Measurements from ENCODE around the gene FBN3. TPM values are rescaled to one million over a fixed set of nuclear protein-coding genes. Genes with fewer than 3 reads are reported as not detected.
"Not testable (repeated sequence)": the region's sequence is repeated elsewhere in the genome, so short reads cannot be mapped to it uniquely, and the experiment has no call there.

The FBN3 gene
- total RNA-seq (2014; rRNA removed; shearing (Covaris generic)), result 0.02 TPM in 1 of 2 replicates, not detected in the other

GRCh38 chr19:8149261-8150094 is at the start of gene FBN3:
FBN3 (minus strand) TSS chr19:8149592; CDS start chr19:8147480, 2,112 bp downstream.
- Histone ChIP-seq H3K4me3 (no peak within 1 kb of the TSS), H3K27ac (no peak within 1 kb of the TSS), H3K9me3 (replicated peaks) (no peaks in the 10 kb centered on the region), H3K36me3 (no peaks in the 10 kb centered on the region), H3K4me1 (peaks cover 3% of the 10 kb centered on the region), H3K27me3 (peaks cover 25% of the 10 kb centered on the region)
- DNase-seq, result no peak

DNA sequence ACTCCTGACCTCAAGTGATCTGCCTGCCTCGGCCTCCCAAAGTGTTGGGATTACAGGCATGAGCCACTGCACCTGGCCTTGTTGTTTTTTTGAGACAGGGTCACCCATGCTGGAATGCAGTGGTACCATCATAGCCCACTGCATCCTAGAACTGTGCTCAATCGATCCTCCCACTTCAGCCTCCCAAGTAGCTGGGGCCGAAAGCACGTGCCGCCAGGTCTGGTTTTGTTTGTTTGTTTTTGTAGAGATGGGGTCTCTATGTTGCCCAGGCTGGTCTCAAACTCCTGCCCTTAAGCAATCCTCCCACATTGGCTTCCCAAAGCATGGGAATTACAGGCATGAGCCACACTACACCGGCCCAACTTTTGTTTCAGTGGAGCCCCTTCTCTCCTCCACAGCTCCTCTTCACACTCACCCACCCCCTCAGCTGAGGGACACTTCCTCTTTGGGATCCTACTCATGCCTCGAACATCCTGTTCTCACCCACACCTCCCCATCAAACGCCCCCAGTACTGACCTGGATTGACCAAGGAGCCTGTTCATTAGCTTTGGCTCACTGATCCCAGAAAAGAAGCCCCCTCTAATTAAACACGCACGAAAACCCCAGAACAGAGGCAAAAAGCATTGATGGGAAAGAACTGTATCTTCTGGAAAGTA is 47.0 kb upstream of the FBN3 start:
- Histone ChIP-seq H3K36me3 (no peaks in the 10 kb centered on the region), H3K27me3 (no peaks in the 10 kb centered on the region), H3K4me1 (no peaks in the 10 kb centered on the region), H3K9me3 (replicated peaks) (no peaks in the 10 kb centered on the region), H3K27ac (no peak overlapping the region), H3K4me3 (no peak overlapping the region)
- no peak for DNase-seq

- no peaks in the 10 kb centered on the region for H3K4me1 ChIP-seq
- H3K9me3 ChIP-seq (replicated peaks), result no peaks in the 10 kb centered on the region
- no peaks in the 10 kb centered on the region for H3K36me3 ChIP-seq
- H3K4me3 ChIP-seq, result no peak overlapping the region
- H3K27me3 ChIP-seq, result no peaks in the 10 kb centered on the region
- DNase-seq, result no peak
- no peak overlapping the region for H3K27ac ChIP-seq
Measured at GRCh38 chr19:8194528-8195267, 45.3 kb upstream of the FBN3 start.

GRCh38 chr19:8192221-8192820 is 42.9 kb upstream of the FBN3 start:
- no peaks in the 10 kb centered on the region for H3K4me1 ChIP-seq
- no peaks in the 10 kb centered on the region for H3K27me3 ChIP-seq
- no peak overlapping the region for H3K4me3 ChIP-seq
- H3K9me3 ChIP-seq (replicated peaks), result no peaks in the 10 kb centered on the region
- no peak for DNase-seq
- H3K27ac ChIP-seq, result no peak overlapping the region
- no peaks in the 10 kb centered on the region for H3K36me3 ChIP-seq

DNA sequence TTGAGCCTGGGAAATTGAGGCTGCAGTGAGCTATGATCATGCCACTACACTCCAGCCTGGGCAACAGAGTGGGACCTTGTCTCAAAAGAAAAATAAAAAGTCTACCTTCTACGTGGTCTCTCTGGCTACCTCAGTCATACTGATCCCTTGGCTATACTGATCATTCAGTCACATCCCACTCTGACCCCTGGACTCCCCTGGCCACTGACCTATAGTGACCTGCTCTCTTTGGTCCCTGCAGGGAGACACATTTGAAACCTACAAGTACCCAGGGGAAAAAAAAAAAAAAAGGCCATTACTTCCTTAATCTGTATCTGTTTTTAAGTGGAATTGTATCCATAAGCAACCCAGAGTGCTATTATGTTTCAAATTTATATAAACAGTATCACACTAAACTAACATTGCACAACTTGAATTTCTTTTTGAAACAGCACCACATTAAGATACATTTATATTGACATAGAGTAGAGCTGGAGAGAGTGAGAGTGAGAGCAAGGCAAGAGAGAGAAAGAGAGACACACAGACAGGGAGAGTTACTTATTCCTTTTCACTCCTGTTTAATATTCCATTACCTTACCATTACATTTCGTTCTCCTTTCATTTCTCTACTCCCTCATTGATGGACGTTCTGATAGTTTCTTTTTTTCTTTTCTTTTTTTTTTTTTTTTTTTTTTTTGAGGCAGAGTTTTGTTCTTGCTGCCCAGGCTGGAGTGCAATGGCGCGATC is 36.1 kb upstream of the FBN3 start:
- no peaks in the 10 kb centered on the region for H3K9me3 ChIP-seq (replicated peaks)
- H3K36me3 ChIP-seq, result no peaks in the 10 kb centered on the region
- no peaks in the 10 kb centered on the region for H3K27me3 ChIP-seq
- no peak for DNase-seq
- H3K4me1 ChIP-seq, result no peaks in the 10 kb centered on the region
- no peak overlapping the region for H3K27ac ChIP-seq
- H3K4me3 ChIP-seq, result no peak overlapping the region

- no peaks in the 10 kb centered on the region for H3K4me1 ChIP-seq
- no peak for DNase-seq
- no peak overlapping the region for H3K27ac ChIP-seq
- no peaks in the 10 kb centered on the region for H3K36me3 ChIP-seq
- no peaks in the 10 kb centered on the region for H3K27me3 ChIP-seq
- no peak overlapping the region for H3K4me3 ChIP-seq
- H3K9me3 ChIP-seq (replicated peaks), result no peaks in the 10 kb centered on the region
Measured at GRCh38 chr19:8184274-8184673, 34.9 kb upstream of the FBN3 start.

GRCh38 chr19:8180018-8180417 is 30.6 kb upstream of the FBN3 start:
- no peak for DNase-seq
- no peaks in the 10 kb centered on the region for H3K4me1 ChIP-seq

DNA sequence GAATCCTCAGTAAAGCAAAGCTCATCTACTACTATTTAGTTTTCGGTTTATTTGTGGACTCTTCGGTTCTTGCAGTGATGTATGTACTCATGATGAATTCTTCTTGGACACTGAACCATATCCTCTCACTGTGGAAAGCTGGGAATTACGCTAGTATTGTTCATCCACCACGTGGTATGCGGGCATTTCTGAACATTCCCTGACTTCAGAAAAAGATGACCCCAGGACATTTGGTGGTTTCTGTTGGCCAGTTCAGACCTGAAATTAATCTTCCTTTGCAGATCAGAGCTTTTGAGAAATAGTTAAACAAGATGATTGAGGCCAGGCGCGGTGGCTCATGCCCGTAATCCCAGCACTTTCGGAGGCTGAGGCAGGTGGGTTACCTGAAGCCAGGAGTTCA is 25.3 kb upstream of the FBN3 start:
- no peak overlapping the region for H3K27ac ChIP-seq
- H3K4me3 ChIP-seq, result no peak overlapping the region
- DNase-seq, result no peak
- H3K9me3 ChIP-seq (replicated peaks), result no peaks in the 10 kb centered on the region
- H3K36me3 ChIP-seq, result no peaks in the 10 kb centered on the region
- H3K4me1 ChIP-seq, result no peaks in the 10 kb centered on the region
- no peaks in the 10 kb centered on the region for H3K27me3 ChIP-seq

More at GRCh38 chr19:8180018-8180417, 30.6 kb upstream of the FBN3 start:
- Histone ChIP-seq H3K27ac (no peak overlapping the region), H3K9me3 (replicated peaks) (no peaks in the 10 kb centered on the region), H3K27me3 (no peaks in the 10 kb centered on the region), H3K4me3 (no peak overlapping the region), H3K36me3 (no peaks in the 10 kb centered on the region)

DNA sequence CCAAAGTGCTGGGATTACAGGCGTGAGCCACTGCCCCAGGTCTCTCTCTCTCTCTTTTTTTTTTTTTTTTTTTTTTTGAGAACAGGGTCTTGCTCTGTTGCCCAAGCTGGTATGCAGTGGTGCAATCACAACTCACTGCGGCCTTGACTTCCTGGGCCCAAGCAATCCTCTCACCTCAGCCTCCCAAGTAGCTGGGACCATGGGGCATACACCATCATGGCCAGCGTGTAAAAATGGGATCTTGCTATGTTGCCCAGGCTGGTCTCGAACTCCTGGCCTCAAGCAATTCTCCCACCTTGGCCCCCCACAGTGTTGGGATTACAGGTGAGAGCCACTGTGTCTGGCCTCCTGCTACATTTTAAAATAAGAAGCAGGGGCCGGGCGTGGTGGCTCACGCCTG is 19.1 kb upstream of the FBN3 start:
- H3K36me3 ChIP-seq, result no peaks in the 10 kb centered on the region
- H3K27me3 ChIP-seq, result no peaks in the 10 kb centered on the region
- no peak overlapping the region for H3K27ac ChIP-seq
- H3K9me3 ChIP-seq (replicated peaks), result no peaks in the 10 kb centered on the region
- H3K4me3 ChIP-seq, result no peak overlapping the region
- H3K4me1 ChIP-seq, result no peaks in the 10 kb centered on the region
- no peak for DNase-seq

GRCh38 chr19:8167985-8168384 is 18.6 kb upstream of the FBN3 start:
- H3K4me1 ChIP-seq, result no peaks in the 10 kb centered on the region
- no peak for DNase-seq
- no peaks in the 10 kb centered on the region for H3K27me3 ChIP-seq
- H3K36me3 ChIP-seq, result no peaks in the 10 kb centered on the region
- H3K9me3 ChIP-seq (replicated peaks), result no peaks in the 10 kb centered on the region
- no peak overlapping the region for H3K4me3 ChIP-seq
- no peak overlapping the region for H3K27ac ChIP-seq

GRCh38 chr19:8163759-8164158 is 14.4 kb upstream of the FBN3 start:
- H3K27me3 ChIP-seq, result no peaks in the 10 kb centered on the region
- no peak for DNase-seq
- 0 out of 2 replicates have a peak, but pooled peaks cover 3% of the 10 kb centered on the region for H3K4me1 ChIP-seq

DNA sequence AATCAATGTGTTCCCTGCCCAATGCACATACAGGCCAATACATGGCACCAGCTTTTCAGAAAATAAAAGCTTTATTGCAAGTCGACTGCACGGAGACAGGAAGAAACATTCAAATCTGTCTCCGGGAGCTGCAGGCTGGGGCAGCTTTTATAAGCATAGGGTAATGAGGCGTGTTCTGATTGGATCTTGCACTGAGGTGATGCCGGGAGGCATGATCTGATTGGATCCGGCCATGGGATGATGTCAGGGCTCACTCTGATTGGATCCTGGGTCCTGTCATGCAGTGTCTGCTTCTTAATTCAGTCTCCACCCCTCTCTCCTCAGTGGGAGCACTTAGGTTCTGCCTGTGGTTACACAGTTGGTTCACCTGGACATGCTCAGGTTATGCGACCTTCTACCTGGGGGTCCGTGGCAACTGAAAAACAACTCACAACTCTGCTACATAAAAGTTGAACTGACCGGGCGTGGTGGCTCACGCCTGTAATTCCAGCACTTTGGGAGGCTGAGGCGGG is 11.8 kb upstream of the FBN3 start:
- H3K36me3 ChIP-seq, result no peaks in the 10 kb centered on the region
- H3K4me3 ChIP-seq, result no peak overlapping the region
- H3K27me3 ChIP-seq, result no peaks in the 10 kb centered on the region
- 0 out of 2 replicates have a peak, but pooled peaks cover 3% of the 10 kb centered on the region for H3K4me1 ChIP-seq
- H3K9me3 ChIP-seq (replicated peaks), result no peaks in the 10 kb centered on the region
- peak; percentile 26 to 54 for DNase-seq
- H3K27ac ChIP-seq, result no peak overlapping the region

More at GRCh38 chr19:8163759-8164158, 14.4 kb upstream of the FBN3 start:
- Histone ChIP-seq H3K27ac (no peak overlapping the region), H3K4me3 (no peak overlapping the region), H3K9me3 (replicated peaks) (no peaks in the 10 kb centered on the region), H3K36me3 (no peaks in the 10 kb centered on the region)

- DNase-seq; H3K36me3 ChIP-seq; H3K4me3 ChIP-seq; H3K9me3 ChIP-seq (replicated peaks); H3K27me3 ChIP-seq; H3K27ac ChIP-seq: not testable (repeated sequence)
- H3K4me1 ChIP-seq, result peaks cover 12% of the 10 kb centered on the region
Measured at GRCh38 chr19:8159322-8159721, 9.9 kb upstream of the FBN3 start.
